Upper lobe of right lung (tissue), 1 donor: ENCODE measurements around the gene TARS1. TPM values are rescaled to one million over a fixed set of nuclear protein-coding genes. Genes with fewer than 3 reads are reported as not detected.
"Not testable (repeated sequence)": the region's sequence is repeated elsewhere in the genome, so short reads cannot be mapped to it uniquely, and the experiment has no call there.

Experiments used
- ATAC-seq: fragments of 200-7000 bp; cut with Tn5 transposase; one replicate; pipeline ENCODE4 v1.9.1; 2020; ENCODE audit warnings: mild to moderate bottlenecking, moderate library complexity
- DNase-seq: peaks from one replicate; pipeline ENCODE4 v3.0.0-alpha.2; 2020
- H3K27ac ChIP-seq: fragments of 200-600 bp; one replicate; pipeline ENCODE4 v1.8.0; 2022
- H3K27me3 ChIP-seq: fragments of 200-600 bp; one replicate; pipeline ENCODE4 v1.8.0; 2022; ENCODE audit warnings: mild to moderate bottlenecking
- H3K36me3 ChIP-seq: fragments of 200-600 bp; one replicate; pipeline ENCODE4 v1.8.0; 2022
- H3K4me1 ChIP-seq: fragments of 200-600 bp; one replicate; pipeline ENCODE4 v1.8.0; 2022
- H3K4me3 ChIP-seq: fragments of 200-600 bp; one replicate; pipeline ENCODE4 v1.8.0; 2022; ENCODE audit warnings: mild to moderate bottlenecking
- H3K9me3 ChIP-seq: fragments of 200-600 bp; one replicate; pipeline ENCODE4 v1.8.0; 2022
- intact Hi-C: fragments of 100-400 bp; cut with DNase I; formaldehyde crosslinking; loops from one replicate; pipeline ENCODE4 v1.11.0; 2022
- total RNA-seq: library from RNA; stranded (reverse); fragmentation: NEBNext Ultra II Directional; extraction: Animal tissue kit (Norgen Biotek cat#: 25700); gene quantifications from one replicate; pipeline ENCODE4 v1.2.1, GENCODE V29; 2021
- TF ChIP-seq, protein P1 (sequence below): fragments of 200-600 bp; IDR thresholded peaks from one replicate; pipeline ENCODE4 v1.8.0; 2022; ENCODE audit warnings: antibody characterized with exemption
- donor health status: DM: no; HTN: yes; CAD: no; lungs with severe emphysema.

Gene TARS1
- total RNA-seq, 1 donor from 2014 or later: 92.5 TPM

DNA sequence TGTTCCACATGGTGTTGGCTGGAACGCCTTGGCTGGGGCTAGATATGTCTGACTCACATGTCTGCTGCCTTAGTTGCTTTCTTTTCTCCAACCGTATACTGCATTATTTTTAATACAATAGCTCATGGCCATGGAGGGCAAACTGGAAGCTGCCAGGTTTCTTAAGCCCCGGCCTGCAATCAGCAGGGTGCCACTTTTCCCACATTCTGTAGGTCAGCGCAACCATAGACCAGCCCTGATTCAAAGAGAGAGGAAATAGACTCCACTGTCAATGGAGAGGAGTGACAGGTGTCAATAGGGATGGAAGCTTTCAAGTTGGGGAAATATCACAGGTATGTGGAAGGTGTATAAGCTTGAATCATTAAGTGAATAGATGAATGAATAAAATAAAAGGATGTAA, 60.5 kb downstream of the TARS1 start:
- Histone ChIP-seq H3K9me3 (no peaks in the 10 kb centered on the region), H3K36me3 (no peaks in the 10 kb centered on the region), H3K27me3 (no peaks in the 10 kb centered on the region), H3K4me1 (no peaks in the 10 kb centered on the region), H3K4me3 (no peak overlapping the region), H3K27ac (no peak overlapping the region)
- DNase-seq: no peak
- ATAC-seq: no peak
- TF ChIP-seq, protein P1, sequence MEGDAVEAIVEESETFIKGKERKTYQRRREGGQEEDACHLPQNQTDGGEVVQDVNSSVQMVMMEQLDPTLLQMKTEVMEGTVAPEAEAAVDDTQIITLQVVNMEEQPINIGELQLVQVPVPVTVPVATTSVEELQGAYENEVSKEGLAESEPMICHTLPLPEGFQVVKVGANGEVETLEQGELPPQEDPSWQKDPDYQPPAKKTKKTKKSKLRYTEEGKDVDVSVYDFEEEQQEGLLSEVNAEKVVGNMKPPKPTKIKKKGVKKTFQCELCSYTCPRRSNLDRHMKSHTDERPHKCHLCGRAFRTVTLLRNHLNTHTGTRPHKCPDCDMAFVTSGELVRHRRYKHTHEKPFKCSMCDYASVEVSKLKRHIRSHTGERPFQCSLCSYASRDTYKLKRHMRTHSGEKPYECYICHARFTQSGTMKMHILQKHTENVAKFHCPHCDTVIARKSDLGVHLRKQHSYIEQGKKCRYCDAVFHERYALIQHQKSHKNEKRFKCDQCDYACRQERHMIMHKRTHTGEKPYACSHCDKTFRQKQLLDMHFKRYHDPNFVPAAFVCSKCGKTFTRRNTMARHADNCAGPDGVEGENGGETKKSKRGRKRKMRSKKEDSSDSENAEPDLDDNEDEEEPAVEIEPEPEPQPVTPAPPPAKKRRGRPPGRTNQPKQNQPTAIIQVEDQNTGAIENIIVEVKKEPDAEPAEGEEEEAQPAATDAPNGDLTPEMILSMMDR: no peak
- intact Hi-C loops: no loop called here

DNA sequence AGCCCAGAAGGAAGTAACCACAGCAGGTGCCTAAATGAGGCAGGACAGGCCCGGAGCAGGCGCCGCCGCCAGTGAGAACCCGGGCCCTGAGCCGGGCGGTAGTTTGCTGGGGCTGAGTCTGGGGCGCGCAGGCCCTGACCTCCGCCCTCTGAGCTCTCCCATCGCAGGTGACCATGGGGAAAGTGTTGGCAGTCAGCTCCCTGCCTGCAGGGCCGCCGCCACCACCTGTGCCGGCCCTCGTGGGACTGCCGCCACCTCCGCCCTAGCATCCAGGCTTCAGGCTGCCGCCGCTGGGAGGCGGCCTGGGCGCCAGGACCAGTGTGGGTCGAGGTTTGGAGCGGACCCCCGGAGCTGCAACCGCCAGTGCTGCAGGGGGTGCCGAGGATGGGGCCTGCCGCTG, 61.1 kb downstream of the TARS1 start:
- Histone ChIP-seq H3K27ac (no peak overlapping the region), H3K4me1 (no peaks in the 10 kb centered on the region), H3K36me3 (no peaks in the 10 kb centered on the region), H3K4me3 (no peak overlapping the region), H3K27me3 (no peaks in the 10 kb centered on the region), H3K9me3 (no peaks in the 10 kb centered on the region)
- TF ChIP-seq, protein P1: no peak
- intact Hi-C loops: no loop called here
- DNase-seq (no peak), ATAC-seq (peak; percentile 15)

DNA sequence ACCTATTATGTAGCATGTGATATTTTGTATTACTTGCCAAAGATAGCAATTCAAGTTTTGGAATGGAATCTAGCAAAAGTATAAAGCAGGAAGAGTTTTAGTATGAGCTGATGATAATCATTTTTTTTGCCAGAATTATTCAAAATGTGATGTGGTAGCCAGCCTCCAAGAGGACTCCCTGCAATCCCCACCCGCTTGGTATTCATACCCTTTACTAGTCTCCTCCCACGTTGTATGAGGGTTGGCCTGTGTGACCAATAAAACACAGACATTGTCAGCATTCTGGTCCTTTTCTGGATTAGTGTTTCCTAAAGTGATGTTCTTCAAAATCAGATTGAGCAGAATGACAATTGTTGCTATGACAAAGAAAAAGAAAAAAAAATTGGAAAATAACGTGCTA, 63.8 kb downstream of the TARS1 start:
- no peaks in the 10 kb centered on the region for H3K4me1 ChIP-seq
- no peaks in the 10 kb centered on the region for H3K36me3 ChIP-seq
- ATAC-seq (no peak), DNase-seq (no peak)
- no peak overlapping the region for H3K4me3 ChIP-seq
- no peaks in the 10 kb centered on the region for H3K27me3 ChIP-seq
- no peaks in the 10 kb centered on the region for H3K9me3 ChIP-seq
- TF ChIP-seq, protein P1: no peak
- no peak overlapping the region for H3K27ac ChIP-seq
- intact Hi-C loops: no loop called here

DNA sequence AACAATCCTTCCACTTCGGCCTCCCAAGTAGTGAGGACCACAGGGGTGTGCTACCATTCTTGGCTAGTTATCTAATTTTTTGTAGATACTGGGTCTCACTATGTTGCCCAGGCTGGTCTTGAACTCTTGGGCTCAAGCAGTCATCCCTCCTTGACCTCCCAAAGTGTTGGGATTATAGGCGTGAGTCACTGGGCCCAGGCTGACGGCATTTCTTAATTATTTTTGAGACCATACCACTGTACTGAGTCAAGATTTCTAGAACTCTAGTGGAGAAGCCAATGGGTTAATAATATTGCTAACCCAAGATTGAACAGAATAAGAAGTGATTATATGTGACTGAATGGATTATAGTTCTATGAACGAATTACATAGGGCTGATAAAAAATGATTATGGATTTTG, 66.7 kb downstream of the TARS1 start:
- intact Hi-C loops: no loop called here
- Histone ChIP-seq H3K4me1 (no peaks in the 10 kb centered on the region), H3K9me3 (no peaks in the 10 kb centered on the region), H3K4me3 (no peak overlapping the region), H3K27ac (no peak overlapping the region), H3K27me3 (no peaks in the 10 kb centered on the region), H3K36me3 (no peaks in the 10 kb centered on the region)
- DNase-seq (no peak), ATAC-seq (no peak)
- TF ChIP-seq, protein P1: no peak

DNA sequence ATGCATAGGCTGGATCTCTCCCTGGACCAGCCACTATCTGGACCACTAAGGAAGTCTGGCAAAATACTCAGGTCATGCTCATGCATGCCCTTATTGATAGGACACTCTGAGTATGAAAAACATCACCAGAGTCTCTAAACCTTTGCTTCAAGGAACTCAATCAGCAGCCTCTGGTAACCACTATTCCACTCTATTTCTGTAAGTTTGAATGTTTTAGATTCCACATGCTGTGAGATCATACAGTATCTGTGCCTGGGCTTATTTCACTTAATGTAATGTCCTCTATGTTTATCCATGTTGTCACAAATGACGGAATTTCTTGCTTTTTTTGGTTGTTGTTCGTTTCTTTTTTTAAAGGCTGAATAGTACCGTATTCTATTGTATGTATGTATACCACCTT, 68.3 kb downstream of the TARS1 start:
- intact Hi-C loops: no loop called here
- no peaks in the 10 kb centered on the region for H3K4me1 ChIP-seq
- no peak for ATAC-seq
- H3K36me3 ChIP-seq: no peaks in the 10 kb centered on the region
- no peak overlapping the region for H3K4me3 ChIP-seq
- TF ChIP-seq, protein P1: no peak
- no peaks in the 10 kb centered on the region for H3K9me3 ChIP-seq
- no peak overlapping the region for H3K27ac ChIP-seq
- H3K27me3 ChIP-seq: no peaks in the 10 kb centered on the region
- no peak for DNase-seq

DNA sequence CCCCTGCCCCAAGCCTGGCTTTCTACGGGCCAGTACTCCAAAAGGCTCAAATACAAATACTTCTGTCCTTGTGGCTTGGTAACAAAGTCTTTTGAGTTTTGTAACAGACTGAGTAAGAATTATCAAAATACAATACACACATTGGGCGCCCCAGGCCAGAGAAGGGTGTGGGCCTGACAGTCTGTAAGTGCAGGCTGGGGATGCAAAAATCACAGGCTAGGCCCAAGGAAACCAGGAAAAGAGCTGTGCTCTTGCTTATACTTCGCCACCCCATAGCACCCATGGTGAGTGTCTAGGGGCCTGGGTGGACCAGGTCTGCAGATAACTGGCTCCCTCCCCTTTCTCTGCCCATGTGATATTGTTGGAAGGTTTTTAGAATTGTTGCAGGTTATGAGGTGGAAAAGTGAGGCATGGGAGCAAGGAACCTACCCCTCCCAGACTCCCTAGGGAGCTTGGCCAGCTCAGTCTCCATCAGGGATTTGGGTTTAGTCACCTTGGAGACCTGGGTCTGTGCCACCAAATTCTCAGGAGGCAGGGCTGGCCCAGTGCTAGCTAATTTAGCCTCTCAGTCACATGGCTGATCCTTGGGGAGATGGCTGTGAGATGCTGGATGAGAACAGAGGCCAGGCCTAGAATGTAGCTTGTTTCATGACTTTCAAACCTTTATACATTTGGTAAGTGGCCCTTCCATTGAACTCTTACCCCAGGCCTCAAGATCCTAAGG, 72.9 kb downstream of the TARS1 start:
- Histone ChIP-seq H3K9me3 (no peaks in the 10 kb centered on the region), H3K27ac (no peak overlapping the region), H3K4me3 (no peak overlapping the region), H3K27me3 (no peaks in the 10 kb centered on the region), H3K4me1 (no peaks in the 10 kb centered on the region), H3K36me3 (no peaks in the 10 kb centered on the region)
- DNase-seq (no peak), ATAC-seq (no peak)
- TF ChIP-seq, protein P1: no peak
- intact Hi-C loops: no loop called here

DNA sequence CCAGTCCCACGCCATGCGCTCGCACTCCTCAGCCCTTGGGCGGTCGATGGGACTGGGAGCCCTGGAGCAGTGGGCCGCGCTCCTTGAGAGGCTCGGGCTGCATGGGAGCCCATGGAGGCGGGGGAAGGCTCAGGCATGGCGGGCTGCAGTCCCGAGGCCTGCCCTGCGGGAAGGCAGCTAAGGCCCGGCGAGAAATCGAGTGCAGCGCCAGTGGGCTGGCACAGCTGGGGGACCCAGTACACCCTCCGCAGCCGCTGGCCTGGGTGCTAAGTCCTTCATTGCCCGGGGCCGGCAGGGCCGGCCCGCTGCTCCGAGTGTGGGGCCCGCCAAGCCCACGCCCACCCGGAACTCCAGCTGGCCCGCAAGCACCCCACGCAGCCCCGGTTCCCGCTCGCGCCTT, 74.6 kb downstream of the TARS1 start:
- intact Hi-C loops, H3K36me3 ChIP-seq, H3K4me1 ChIP-seq, H3K27me3 ChIP-seq, ATAC-seq, H3K4me3 ChIP-seq, H3K27ac ChIP-seq, H3K9me3 ChIP-seq: not testable (repeated sequence)
- peak; percentile 50 for DNase-seq
